Occipital lobe (tissue), 2 donors: Measurements from ENCODE around the gene SLC6A3. TPM values are rescaled to one million over a fixed set of nuclear protein-coding genes. Genes with fewer than 3 reads are reported as not detected.

Experiments used
- DNase-seq: peaks from one replicate; lab custom pipeline; 2025; lab: John Stamatoyannopoulos, UW
- total RNA-seq: library from RNA; depleted of rRNA; stranded (reverse); fragments of >200 nt; gene quantifications from one replicate; pipeline ENCODE4 v1.2.3, GENCODE V29; 2014

The SLC6A3 gene
- total RNA-seq, 1 donor from 2014 or later: not detected

DNA sequence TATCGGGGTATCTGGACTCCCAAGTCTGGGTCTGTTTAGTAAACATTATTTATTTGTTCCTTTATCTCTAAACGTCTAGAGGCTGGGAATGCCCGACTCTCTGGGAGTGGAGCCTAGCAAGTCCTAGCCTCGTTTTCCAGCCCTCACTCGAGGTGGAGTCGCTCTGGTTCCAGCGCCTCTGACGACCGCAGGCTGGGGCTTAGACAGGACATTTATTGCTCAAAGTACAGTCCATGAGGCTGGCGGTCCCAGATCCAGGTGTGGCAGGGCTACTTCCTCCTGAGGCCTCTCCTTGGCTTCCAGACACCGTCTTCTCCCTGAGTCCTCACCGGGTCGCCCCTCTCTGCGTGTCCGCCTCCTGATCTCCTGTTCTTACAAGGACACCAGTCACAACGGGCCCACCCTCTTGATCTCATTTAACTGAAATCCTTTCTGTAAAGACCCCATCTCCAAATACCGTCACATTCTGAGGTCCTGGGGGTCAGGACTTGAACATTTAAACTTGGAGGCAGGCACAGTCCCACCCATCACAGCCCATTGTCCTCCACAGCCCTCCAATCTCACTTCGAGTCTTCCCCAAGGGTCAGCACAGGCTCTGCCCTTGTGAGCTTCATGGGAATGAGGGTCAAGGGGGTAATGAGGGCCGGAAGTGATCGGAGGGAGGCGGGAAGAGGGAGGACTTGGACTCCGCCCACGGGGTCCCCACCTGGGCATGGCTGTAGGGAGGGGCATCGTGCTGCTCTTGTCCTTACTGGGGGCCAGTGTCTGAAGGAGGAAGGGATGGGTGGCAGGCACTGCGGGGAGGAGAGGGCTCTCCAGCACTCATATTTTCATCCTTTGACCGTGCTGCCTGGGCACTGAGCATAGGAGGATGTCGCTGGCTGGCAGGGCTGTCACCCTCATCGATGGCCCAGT is 88.1 kb downstream of the SLC6A3 start:
- DNase-seq: no peak

DNA sequence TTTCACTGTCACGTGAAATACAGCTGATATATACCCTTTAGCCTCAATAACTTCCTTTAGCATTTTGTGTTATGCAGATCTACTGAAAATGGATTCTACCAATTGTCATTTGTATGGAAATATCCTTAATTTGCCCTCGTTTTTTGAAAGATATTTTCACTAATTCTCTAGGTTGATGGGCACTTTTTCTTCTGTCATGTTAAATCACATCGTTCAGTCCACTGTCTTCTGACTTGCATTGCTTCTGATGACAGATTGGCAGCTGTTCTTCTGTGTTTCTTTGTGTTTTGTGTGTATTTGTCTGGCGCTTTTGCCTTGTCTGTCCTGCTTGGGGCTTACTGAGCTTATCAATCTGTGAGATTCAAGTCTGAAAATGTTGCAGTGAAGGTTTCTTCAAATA is 90.7 kb downstream of the SLC6A3 start:
- no peak for DNase-seq

DNA sequence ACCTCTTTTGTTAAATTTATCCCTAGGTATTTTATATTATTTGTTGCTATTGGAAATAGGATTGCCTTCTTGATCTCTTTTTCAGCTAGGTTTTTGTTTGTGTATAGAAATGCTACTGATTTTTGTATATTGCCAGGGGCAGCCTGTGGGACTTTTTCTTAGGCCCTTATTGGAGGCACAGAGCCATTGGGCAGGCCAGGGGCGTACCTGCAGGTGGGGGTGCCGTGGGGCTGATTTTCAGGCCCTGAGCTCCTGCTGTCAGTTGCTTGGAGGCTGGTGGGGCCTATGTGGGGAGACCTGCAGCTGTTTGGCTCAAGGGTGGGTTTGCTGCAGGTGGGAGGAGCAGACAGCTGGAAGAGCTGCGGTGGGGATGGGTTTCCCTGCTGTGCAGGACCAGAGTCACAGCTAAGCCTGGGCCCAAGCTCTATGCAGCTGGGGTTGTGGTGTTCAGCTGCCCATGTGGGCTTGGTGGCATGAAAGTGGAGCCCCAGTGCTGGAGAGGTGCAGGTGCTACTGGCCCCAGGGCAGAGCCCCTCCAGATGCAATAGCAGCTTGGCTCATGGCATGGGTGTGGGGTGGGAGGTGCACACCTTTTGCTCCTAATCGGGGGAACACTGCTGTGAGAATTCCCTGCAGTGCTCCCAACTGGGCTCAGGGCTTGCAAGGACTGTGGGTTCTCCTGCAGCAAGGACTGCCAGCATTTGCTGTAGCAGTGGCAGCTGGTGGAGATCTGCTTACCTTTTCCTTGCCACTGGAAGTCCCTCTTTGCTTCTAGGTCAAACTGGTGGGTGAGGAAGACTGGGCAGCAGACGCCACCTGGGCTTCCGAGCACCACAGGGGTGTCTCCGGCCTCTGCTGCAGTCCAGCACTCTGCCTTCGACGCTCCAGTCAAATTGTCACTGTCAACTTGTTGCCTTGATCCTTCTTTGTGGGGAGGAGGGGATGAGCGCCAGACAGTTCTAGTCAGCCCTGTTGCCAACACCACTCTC is 92.7 kb downstream of the SLC6A3 start:
- DNase-seq: no peak

DNA sequence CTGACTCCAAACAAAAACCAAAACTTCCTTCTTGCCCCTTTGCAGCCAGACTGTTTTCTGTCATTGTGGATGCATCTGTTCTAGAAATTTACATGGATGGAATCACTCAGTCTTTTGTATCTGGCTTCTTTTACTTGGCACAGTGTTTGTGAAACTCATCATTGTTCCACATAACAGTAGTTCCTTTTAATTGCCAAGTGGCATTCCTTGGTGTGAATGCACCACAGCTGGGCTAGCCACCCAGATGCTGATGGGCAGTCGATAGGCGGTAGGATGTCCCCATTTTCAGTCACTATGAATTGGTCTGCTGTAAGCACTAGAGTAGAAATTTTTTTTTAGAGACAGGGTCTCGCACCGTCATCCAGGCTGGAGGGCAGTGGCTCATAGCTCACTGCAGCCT is 94.1 kb downstream of the SLC6A3 start:
- DNase-seq: no peak

DNA sequence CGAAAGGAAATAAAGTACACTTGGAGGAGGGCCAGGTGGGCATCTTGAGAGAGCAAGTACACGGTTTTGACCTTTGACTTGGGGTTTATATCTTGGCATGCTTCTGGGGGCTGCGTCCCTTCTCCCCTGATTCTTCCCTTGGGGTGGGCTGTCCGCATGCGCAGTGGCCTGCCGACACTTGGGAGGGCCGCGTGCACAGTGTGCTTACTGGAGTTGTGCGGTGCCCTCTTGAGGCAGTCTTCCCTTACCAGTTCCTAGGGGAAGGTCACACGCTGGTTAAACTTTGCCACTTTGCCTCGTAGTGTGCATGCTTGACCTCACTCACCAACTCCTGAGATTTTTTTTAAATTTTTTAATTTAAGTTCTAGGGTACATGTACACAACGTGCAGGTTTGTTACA is 96.0 kb downstream of the SLC6A3 start:
- DNase-seq: no peak

DNA sequence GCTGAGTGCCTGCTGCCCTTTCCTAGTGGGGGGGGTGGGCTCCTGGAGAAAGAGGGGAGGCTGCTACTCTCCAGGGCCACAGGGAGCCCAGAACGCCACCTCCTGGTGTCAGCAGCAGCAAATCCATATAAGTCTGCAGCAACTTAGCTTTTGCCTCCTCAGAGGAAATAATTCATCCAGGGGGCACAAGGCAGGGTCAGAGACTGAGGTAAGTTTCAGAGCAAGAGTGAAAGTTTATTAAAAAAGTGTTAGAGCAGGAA is 96.3 kb downstream of the SLC6A3 start:
- DNase-seq: no peak

DNA sequence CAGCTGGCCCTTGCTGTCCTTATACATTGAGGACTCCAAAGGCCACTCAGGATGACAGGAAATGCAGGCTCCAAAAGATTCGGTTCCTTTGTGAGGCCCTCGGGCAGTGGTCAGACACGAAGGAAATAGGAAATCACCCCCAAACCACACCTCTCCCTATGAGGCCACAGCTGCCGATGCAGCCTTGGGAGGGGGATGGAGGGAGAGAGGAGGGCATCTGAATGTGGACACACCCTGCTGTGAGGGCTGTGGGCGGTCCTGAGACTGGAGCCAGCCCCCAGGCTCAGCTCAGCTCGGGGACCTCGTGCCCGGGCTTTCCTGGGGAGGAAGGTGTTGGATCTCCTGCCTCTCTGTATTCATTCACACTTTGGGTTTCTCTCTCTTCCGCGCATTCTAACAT is 97.7 kb downstream of the SLC6A3 start:
- no peak for DNase-seq

DNA sequence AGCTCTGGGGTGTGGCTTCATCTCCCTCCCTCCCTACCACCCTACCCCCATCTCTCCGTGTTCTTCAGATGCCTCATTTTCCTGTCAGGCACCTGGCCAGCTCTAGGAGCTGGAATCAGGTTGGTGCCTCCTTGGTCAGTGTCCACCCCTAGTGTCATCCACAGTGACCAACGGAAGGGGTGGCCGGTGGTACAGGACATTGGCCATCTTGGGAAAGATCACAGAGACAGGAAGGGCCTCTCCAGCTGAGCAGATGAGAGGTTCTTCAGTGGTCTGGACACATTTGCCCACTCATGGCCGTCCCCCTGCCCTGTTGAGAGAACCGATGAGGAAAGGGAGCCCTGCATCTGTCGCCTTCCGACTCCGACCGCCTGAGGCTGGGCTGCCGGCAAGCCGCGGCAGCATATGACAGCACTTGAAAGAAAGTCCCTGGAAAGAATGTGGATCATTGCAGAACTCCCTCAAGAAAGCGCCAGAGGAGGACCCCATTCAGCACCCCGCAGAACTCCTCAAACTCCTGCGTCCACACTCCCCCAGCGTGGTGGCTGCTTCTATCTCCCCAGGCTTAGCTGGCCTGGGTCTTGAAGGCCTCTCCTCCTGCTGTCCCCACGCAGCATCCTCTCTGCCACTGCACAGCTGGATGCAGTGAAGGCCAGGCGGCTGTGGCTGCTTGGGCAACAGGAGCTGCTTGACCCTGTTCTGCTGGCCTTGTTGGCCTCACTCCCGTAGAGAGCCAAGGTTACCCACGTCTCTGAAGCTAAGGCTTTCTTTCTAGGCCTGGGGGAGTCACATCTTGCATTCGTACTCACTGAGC is 98.4 kb downstream of the SLC6A3 start:
- no peak for DNase-seq

DNA sequence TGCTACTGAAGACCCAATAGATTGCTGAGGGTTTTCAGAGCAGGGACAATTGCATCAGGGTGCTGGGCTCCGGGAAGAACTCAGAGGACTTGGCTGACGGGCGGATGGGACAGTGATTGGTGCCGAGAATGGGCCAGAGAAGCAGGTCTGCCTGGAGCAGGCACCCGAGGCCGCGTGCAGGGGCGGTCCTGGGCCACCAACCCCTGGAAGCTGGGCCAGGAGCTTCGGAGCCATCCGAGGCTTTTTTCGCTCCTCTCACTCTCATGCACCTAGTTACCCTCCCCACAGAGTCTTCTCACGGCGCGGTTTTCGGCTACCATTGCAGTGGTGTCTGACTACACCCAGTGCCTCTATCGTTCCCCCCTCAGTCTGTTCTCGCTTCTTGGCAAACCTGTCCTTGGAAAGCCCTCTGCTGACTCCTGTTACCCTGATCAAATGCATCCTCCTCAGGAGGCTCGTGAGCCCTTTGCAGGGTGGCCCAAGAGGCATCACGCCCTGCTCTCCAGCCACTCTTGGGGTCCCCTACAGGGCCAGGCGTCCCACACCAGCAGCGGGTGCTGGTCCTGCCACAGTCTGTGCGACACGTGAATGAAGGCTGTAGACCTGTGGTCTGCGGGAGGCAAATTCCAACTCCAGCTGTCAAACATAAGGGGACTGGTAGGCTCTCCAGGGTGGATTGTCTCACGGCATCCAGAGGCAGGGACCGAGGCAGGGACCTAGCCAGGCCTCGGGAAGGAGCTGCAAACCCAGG is 99.2 kb downstream of the SLC6A3 start:
- no peak for DNase-seq

DNA sequence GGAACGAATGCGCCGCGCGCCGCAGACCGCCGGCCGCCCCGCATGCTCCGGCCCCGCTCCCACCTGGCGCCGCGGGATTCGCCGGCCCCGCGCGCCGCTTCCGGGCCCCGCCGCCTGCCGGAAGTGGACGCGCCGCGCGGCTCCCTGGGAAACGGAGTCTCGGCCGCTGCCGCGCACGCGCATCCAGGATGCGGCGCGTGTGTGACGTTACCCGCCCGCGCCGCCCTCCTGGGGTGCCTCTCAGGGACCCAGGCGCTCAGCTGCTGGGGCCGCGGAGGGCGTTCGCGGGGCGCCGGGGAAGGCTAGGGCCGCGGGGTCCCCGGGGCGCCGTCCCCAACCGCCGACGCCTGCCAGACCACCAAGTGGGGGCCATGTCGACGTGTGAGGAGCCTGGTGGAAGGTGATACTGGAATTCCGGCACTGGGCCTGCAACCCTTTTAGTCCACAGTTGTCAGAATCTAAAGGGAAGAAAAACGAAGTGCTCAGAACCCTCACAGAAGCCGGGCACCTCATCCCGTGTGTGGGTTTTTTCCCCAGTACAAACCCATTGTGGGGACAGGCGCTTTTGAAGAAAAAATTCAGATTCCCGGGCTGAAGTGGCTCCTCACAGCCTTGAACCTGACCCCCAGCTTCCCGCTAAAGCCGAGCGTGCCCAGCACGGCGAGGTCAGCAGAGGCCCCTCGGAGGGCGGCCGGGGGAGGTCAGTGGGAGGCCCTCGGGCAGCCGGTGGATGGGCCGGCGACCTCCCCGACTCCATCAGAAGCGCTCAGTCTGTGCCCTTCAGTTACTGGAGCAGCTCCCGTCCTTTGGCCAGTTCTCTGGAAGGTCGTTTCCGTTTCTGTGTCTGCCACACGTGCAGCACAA is 100.0 kb downstream of the SLC6A3 start, which contains the start of gene CLPTM1L:
Gene CLPTM1L, minus strand, starts transcription at position 125 of the 864 bp plus-strand sequence. CDS start 258 bp downstream, outside the sequence.
- peak; percentile 58 for DNase-seq

DNA sequence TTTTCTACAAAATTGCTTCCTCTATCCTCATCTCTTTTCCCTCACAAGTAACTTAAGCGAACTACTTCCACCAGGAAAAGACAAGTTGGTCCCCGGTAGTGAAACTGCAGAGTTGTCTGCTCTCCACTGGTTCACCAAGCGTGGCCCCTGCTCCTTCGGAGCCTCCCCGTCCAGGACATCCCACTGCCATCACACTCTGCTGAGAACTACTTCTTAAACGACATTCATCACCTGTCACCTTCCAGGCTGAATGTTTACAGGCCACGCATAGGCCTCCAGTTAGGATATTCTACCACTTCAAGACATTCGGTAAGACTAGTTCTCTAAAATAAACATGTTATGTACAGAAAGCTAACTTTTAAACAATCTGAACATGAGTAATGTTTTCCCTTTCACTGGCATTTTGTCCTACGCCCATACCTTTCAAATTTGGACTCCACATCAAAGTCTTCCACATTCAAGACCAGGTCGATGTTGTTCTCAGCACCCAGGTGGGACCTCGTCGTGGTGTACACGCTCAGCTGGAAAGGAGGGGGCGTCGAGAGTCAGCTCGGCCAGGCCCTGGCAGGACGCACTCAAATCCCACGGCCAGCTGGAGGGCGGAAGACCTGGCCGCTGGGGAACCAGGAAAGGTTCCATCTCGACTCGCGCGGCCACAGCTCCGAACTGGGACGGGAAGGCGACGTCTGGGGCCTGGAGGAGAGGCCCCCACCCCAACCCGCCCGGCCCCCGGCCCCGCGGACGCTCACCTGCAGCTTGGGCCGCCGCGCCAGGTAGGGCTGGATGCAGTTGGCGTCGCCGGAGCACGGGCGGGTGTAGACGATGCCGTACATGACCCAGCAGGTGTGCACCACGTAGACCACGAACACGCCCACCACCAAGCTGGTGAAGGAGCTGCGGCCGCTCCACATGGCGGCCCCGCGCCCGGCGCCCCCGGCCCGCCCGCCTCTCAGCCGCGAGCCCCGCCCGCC is 101.0 kb downstream of the SLC6A3 start:
- no peak for DNase-seq

DNA sequence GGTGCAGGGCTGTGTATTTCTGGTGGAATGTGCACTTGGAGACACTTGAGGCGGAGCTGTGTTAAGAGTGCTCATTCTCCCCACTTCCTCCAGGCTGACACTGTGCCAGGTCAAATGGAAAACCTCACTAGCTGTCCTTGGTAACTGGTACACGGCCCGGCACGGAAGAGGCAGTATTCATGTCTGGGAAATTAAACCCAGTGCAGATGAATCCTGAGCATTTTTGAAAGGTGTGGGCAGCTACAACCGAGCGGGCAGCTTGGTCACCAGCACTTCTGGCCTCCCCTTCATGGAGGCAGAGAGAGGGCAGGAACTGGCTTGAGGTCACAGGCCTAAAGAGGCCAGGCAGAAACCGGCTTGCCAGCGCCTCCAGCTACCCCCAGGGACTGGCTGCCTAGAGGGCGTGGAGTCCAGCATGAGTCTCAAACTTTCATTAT is 101.9 kb downstream of the SLC6A3 start:
- DNase-seq: no peak

Other genes with a start within 250 kb of the SLC6A3 start
- gene SLC6A19, start 243.8 kb downstream of the SLC6A3 start, total RNA-seq: not detected
- gene SLC6A18, start 220.1 kb downstream of the SLC6A3 start, total RNA-seq: not detected
- gene TERT, start 150.4 kb downstream of the SLC6A3 start, total RNA-seq: not detected
- 101 TPM for gene CLPTM1L, start 100.3 kb downstream of the SLC6A3 start, total RNA-seq
- 129 TPM for gene LPCAT1, start 78.5 kb upstream of the SLC6A3 start, total RNA-seq